Adrenal gland (tissue), 12 donors: ENCODE measurements around the gene PPP1R16B. TPM values are rescaled to one million over a fixed set of nuclear protein-coding genes. Genes with fewer than 3 reads are reported as not detected.

Experiments used
- DNase-seq, 7 donors: peaks; one replicate each; pipeline ENCODE4 v3.0.0-alpha.2; 2019 to 2020
- H3K27ac ChIP-seq, 5 donors: fragments of 200-600 bp; sonication (generic) in 4 of 5; 1 replicate in 3 of 5; 2 replicates in 2 of 5; pipeline versions ENCODE4 v1.5.1 to v1.8.0; 2016 to 2020; ENCODE audit warnings: mild to moderate bottlenecking in 1 of 5
- H3K27me3 ChIP-seq: fragments of 200-600 bp; 2 replicates; pipeline ENCODE4 v1.8.0; 2021
- H3K36me3 ChIP-seq, 2 donors: fragments of 200-600 bp; replicated peaks in 1 of 2; 1 replicate in 1 of 2; 2 replicates in 1 of 2; pipeline versions ENCODE4 v1.5.1 to v1.8.0; 2018 to 2022
- H3K4me1 ChIP-seq, 2 donors: fragments of 200-600 bp; replicated peaks in 1 of 2; 1 replicate in 1 of 2; 2 replicates in 1 of 2; pipeline versions ENCODE4 v1.5.1 to v1.8.0; 2018 to 2021
- H3K4me3 ChIP-seq, 4 donors: fragments of 200-600 bp; sonication (generic) in 3 of 4; one replicate each; pipeline ENCODE4 v1.5.1; 2016 to 2018
- H3K9me3 ChIP-seq, 3 donors: fragments of 200-600 bp; sonication (generic) in 1 of 3; replicated peaks in 1 of 3; 1 replicate in 2 of 3; 2 replicates in 1 of 3; pipeline versions ENCODE4 v1.5.1 to v1.8.0; 2016 to 2021
- POLR2A ChIP-seq, 2 donors: fragments of 450-650 bp; IDR thresholded peaks; one replicate each; pipeline ENCODE4 v1.6.1; 2017; ENCODE audit warnings: antibody characterized with exemption in 2 of 2, mild to moderate bottlenecking in 2 of 2, moderate library complexity in 1 of 2
- WGBS, 4 donors: extraction: QIAGEN DNeasy Blood & Tissue Kit in 2 of 4; methylation state at CpG; one replicate each; pipeline versions ENCODE4 v1.1.5 to v1.1.7; 2013 to 2017; 5-methylcytosine and 5-hydroxymethylcytosine counted together
- intact Hi-C, 2 donors: fragments of 100-400 bp; cut with DNase I; formaldehyde crosslinking; loops; one replicate each; pipeline versions ENCODE4 v1.14.1 to v1.15.0; 2022 to 2023
- polyA plus RNA-seq, 3 donors: library from polyadenylated mRNA; stranded (reverse); fragments of 200-250 nt in 2 of 3; fragments of 350-450 nt in 1 of 3; fragmentation: Illumina TruSeq in 1 of 3; extraction: RNeasy Lipid Tissue Mini Kit (QIAGEN cat#74804) in 1 of 3; gene quantifications; one replicate each; pipeline ENCODE4 v1.2.3, GENCODE V29; 2013 to 2014
- total RNA-seq, 9 donors: library from RNA; depleted of rRNA in 4 of 9; stranded (reverse); fragments of >200 nt in 4 of 9; fragments of 120-200 nt in 1 of 9; fragmentation: NEBNext Ultra II Directional in 1 of 9; extraction: Animal tissue kit (Norgen Biotek cat#: 25700) in 1 of 9; gene quantifications; one replicate each; pipeline versions ENCODE4 v1.1.0 to v1.2.4, GENCODE V29; 2013 to 2023
- TF ChIP-seq, protein P1 (sequence below), 6 experiments: fragments of 450-650 bp in 4 of 6; fragments of 200-600 bp in 2 of 6; sonication (generic) in 1 of 6; IDR thresholded peaks; 1 replicate in 5 of 6; 2 replicates in 1 of 6; pipeline versions ENCODE4 v1.5.1 to v1.8.0; 2016 to 2021; ENCODE audit warnings: antibody characterized with exemption in 6 of 6, mild to moderate bottlenecking in 2 of 6, moderate library complexity in 1 of 6
- donor health status: healthy with polysubstance abuse.
- donor health status: Bipolar disorder and iron deficiency.
- donor health status: DM: yes; HTN: yes; CAD: no.
- donor health status: DM: no; HTN: no; CAD: no.
- donor health status: DM: no; HTN: no; CAD: no.
- donor health status: DM: yes; HTN: yes; CAD: no.

The PPP1R16B gene
- total and polyA plus RNA-seq, 12 donors: 1.8 to 18.3 (median 9.2) TPM

DNA sequence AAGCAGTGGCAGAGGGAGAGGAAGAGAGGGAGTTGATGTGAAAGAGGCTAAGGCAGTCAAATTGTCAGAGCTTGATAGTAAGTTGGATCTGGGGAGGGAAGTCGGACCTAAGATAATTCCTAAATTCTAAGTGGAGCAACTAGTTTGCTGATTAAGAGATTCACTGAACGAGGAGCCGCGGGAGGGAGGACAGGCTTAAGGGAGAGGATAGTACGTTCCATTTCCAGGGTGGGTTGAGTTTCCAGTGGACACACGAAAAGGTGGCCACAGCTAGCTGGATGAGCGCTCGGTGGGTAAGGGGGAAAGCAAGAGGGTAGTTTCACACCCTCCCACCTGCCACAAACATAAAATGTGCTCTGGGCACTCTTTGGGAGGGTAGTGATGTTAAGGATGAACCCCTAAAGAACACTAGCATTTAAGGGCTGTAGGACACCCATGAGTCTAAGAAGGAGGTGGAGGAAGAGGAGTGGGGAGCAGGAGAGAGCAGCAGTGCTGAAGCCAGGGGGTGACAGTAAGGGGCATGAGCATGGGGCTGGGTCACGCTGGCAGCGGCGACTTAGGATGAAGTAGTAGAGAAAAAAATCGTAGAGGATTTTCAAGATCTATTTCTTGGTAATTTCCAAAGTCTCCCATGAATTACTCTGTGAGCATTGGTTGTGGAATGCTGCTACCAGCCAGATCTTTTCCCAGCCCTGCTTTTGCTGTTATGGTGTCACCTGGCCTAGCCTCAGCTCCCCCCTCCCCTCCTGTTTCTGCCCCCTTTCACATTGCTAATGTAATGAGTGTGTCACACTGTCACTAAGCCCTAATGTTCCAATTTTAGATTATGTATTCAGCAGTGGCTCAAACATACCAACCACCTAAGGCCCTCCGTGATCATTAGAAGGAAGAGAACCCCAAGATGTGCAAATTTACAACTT, 35.9 kb upstream of the PPP1R16B start:
- peaks cover 0 to 51% of the 10 kb centered on the region in 2 donors for H3K36me3 ChIP-seq
- peaks cover 17 to 20% of the 10 kb centered on the region in 2 donors for H3K4me1 ChIP-seq
- intact Hi-C loops: no loop called here
- no peak for DNase-seq
- 85 to 96% (median 93%) methylated on average over 13 of the region's 13 CpGs for WGBS, 4 donors
- TF ChIP-seq, protein P1, sequence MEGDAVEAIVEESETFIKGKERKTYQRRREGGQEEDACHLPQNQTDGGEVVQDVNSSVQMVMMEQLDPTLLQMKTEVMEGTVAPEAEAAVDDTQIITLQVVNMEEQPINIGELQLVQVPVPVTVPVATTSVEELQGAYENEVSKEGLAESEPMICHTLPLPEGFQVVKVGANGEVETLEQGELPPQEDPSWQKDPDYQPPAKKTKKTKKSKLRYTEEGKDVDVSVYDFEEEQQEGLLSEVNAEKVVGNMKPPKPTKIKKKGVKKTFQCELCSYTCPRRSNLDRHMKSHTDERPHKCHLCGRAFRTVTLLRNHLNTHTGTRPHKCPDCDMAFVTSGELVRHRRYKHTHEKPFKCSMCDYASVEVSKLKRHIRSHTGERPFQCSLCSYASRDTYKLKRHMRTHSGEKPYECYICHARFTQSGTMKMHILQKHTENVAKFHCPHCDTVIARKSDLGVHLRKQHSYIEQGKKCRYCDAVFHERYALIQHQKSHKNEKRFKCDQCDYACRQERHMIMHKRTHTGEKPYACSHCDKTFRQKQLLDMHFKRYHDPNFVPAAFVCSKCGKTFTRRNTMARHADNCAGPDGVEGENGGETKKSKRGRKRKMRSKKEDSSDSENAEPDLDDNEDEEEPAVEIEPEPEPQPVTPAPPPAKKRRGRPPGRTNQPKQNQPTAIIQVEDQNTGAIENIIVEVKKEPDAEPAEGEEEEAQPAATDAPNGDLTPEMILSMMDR (IDR thresholded peaks at IDR 0.05): no peak
- no peak for TF ChIP-seq POLR2A (IDR thresholded peaks at IDR 0.05)
- no peak overlapping the region for H3K4me3 ChIP-seq
- no peaks in the 10 kb centered on the region for H3K27me3 ChIP-seq
- H3K27ac ChIP-seq: no peak overlapping the region
- H3K9me3 ChIP-seq: no peaks in the 10 kb centered on the region

DNA sequence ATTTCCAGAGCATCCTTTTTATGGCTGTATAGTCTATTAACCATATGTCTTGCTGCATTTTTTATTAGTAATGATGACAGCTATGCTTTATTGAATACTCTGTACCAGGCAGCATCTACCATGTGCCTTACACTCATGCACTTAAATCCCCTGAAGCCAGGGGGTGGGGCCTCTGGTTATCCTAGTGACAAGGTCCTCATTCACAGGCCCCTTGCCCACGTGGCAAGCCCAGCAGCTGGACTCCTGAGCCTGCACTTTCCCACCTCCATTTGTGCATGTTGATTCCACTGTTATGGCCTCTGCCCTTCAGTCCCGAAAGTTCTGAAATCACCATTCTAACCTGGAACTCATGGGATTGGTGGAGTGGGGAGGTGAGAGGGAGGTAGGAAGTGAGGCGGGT, 35.0 kb upstream of the PPP1R16B start:
- H3K4me3 ChIP-seq: no peak overlapping the region
- DNase-seq: no peak
- no peak overlapping the region for H3K27ac ChIP-seq
- H3K4me1 ChIP-seq: peaks cover 8 to 11% of the 10 kb centered on the region in 2 donors
- H3K27me3 ChIP-seq: no peaks in the 10 kb centered on the region
- intact Hi-C loops: no loop called here
- 72 to 100% (median 92%) methylated on average over 3 of the region's 3 CpGs for WGBS, 4 donors
- H3K36me3 ChIP-seq: peaks cover 0 to 48% of the 10 kb centered on the region in 2 donors
- no peak for TF ChIP-seq POLR2A (IDR thresholded peaks at IDR 0.05)
- TF ChIP-seq, protein P1 (IDR thresholded peaks at IDR 0.05): no peak
- H3K9me3 ChIP-seq: no peaks in the 10 kb centered on the region

DNA sequence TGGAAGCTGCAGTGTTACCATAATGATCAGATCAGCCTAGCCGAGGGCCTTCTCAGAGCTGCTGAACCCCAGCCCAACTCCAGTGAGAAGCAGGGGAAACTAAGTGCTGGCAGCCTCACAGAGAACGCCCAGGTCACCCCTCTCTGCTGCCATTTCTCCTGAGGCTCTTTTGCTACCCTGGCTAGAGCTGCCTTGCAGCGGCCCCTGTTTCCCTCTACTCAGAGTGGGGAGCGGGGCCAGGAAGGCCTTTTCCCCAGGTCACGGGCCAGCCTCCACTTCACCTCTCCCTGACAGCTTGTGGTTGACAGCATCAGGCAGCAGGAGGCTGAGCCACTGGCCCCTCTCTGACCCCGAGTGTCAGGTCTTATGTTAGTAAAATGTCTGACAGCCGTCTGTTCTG, 34.5 kb upstream of the PPP1R16B start:
- H3K27ac ChIP-seq: no peak overlapping the region
- no peak for TF ChIP-seq POLR2A (IDR thresholded peaks at IDR 0.05)
- TF ChIP-seq, protein P1 (IDR thresholded peaks at IDR 0.05): no peak
- no peaks in the 10 kb centered on the region for H3K27me3 ChIP-seq
- no peak for DNase-seq
- WGBS, 4 donors: 81 to 96% (median 86%) methylated on average over 6 to 7 of the region's 7 CpGs
- H3K4me3 ChIP-seq: no peak overlapping the region
- H3K36me3 ChIP-seq: peaks cover 0 to 45% of the 10 kb centered on the region in 2 donors
- H3K4me1 ChIP-seq: peaks cover 4 to 6% of the 10 kb centered on the region in 2 donors
- no peaks in the 10 kb centered on the region for H3K9me3 ChIP-seq
- intact Hi-C loops: no loop called here

DNA sequence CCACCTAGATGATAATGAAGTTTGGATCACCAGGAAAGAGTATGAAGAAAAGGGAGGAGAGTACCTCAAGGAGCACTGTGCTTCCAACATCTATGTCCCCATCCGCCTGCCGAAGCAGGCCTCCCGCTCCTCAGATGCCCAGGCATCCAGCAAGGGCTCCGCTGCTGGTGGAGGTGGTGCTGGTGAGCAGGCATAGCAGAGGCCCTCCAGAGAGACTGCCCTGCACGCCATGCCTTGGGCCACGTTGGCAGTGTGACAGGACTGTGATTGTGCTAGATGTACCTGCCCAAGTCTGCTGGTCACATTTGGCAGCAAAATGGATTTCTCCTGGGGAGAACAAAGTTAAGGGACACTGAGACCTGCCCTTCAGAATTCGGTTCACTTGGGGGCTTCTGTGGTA, 33.9 kb upstream of the PPP1R16B start:
- Histone ChIP-seq H3K27me3 (no peaks in the 10 kb centered on the region), H3K36me3 (peaks cover 0 to 45% of the 10 kb centered on the region in 2 donors), H3K9me3 (no peaks in the 10 kb centered on the region), H3K4me3 (no peak overlapping the region), H3K4me1 (no peaks in the 10 kb centered on the region), H3K27ac (no peak overlapping the region)
- intact Hi-C loops: no loop called here
- no peak for DNase-seq
- no peak for TF ChIP-seq POLR2A (IDR thresholded peaks at IDR 0.05)
- TF ChIP-seq, protein P1 (IDR thresholded peaks at IDR 0.05): no peak
- 95 to 100% (median 98%) methylated on average over 5 to 7 of the region's 7 CpGs for WGBS, 4 donors
